PC-3 (cell line): Measurements from ENCODE around the gene CKMT1B. TPM values are rescaled to one million over a fixed set of nuclear protein-coding genes. Genes with fewer than 3 reads are reported as not detected.
A peak's percentile ranks its signal among the peaks of the same experiment; 100 is the strongest.
"Not testable (repeated sequence)": the region's sequence is repeated elsewhere in the genome, so short reads cannot be mapped to it uniquely, and the experiment has no call there.

Experiments
- ATAC-seq: fragments of 200-7000 bp; cut with Tn5 transposase; 2 replicates; pipeline ENCODE4 v1.9.1; 2020; ENCODE audit warnings: mild to moderate bottlenecking, moderate library complexity
- Bru-seq: library from RNA; stranded (reverse); fragments of 400-500 nt; gene quantifications from one replicate; lab custom pipeline; 2021; lab: Mats Ljungman, UMichigan
- BruChase-seq, 2 experiments: library from RNA; stranded (reverse); fragments of 400-500 nt; gene quantifications; one replicate each; lab custom pipeline; 2021; lab: Mats Ljungman, UMichigan
- BruUV-seq: library from RNA; stranded (reverse); fragments of 400-500 nt; replicated peaks from 2 replicates; lab custom pipeline; 2021; lab: Mats Ljungman, UMichigan
- CTCF ChIA-PET: fragments of 300-600 bp; sonication (Branson Sonifier 250); formaldehyde crosslinking; loops from one replicate; lab custom pipeline; 2022; ENCODE audit warnings: antibody characterized with exemption; lab: Charles Lee
- POLR2A ChIA-PET: fragments of 300-600 bp; sonication (Branson Sonifier 250); formaldehyde crosslinking; loops from one replicate; lab custom pipeline; 2022; ENCODE audit warnings: antibody characterized with exemption; ENCODE audit not compliant: unreplicated experiment; lab: Charles Lee
- DNase-seq: peaks from one replicate; pipeline ENCODE4 v3.0.0-alpha.2; 2015
- H2AFZ ChIP-seq: fragments of 300-600 bp; sonication (generic); 2 replicates; pipeline ENCODE4 v1.6.0; 2016; ENCODE audit warnings: antibody characterized with exemption, low read length
- H3F3A ChIP-seq: fragments of 300-600 bp; sonication (generic); one replicate; pipeline ENCODE4 v1.6.0; 2017; ENCODE audit warnings: antibody characterized with exemption, low read length, control low read depth, mild to moderate bottlenecking; ENCODE audit not compliant: unreplicated experiment
- H3K27ac ChIP-seq: fragments of 300-600 bp; sonication (generic); 2 replicates; pipeline ENCODE4 v1.5.1; 2016; ENCODE audit warnings: mild to moderate bottlenecking, low read length
- H3K27me3 ChIP-seq: fragments of 300-600 bp; sonication (generic); 2 replicates; pipeline ENCODE4 v1.6.1; 2016; ENCODE audit warnings: low read length, mixed read lengths
- H3K36me3 ChIP-seq: fragments of 300-600 bp; sonication (generic); 2 replicates; pipeline ENCODE4 v1.6.1; 2016; ENCODE audit warnings: low read depth, mixed run types, low read length, mixed read lengths
- H3K4me1 ChIP-seq: fragments of 300-600 bp; sonication (generic); 2 replicates; pipeline ENCODE4 v1.5.1; 2016; ENCODE audit warnings: low read length; ENCODE audit not compliant: insufficient read depth
- H3K4me2 ChIP-seq: fragments of 300-600 bp; sonication (generic); 2 replicates; pipeline ENCODE4 v1.6.0; 2016; ENCODE audit warnings: low read length
- H3K4me3 ChIP-seq: fragments of 300-600 bp; sonication (generic); 2 replicates; pipeline ENCODE4 v1.5.1; 2016; ENCODE audit warnings: mild to moderate bottlenecking, low read length, mixed read lengths
- H3K79me2 ChIP-seq: fragments of 300-600 bp; sonication (generic); 2 replicates; pipeline ENCODE4 v1.6.1; 2017; ENCODE audit warnings: low read length, mixed read lengths
- H3K9ac ChIP-seq: fragments of 300-600 bp; sonication (generic); 2 replicates; pipeline ENCODE4 v1.6.0; 2016; ENCODE audit warnings: mild to moderate bottlenecking, low read length
- H3K9me2 ChIP-seq: fragments of 300-600 bp; sonication (generic); replicated peaks from 2 replicates; pipeline ENCODE4 v1.6.1; 2016; ENCODE audit warnings: mixed run types, low read length, mixed read lengths
- H3K9me3 ChIP-seq: fragments of 300-600 bp; sonication (generic); 2 replicates; pipeline ENCODE4 v1.6.1; 2016; ENCODE audit warnings: low read length, mixed read lengths
- H4K20me1 ChIP-seq: fragments of 300-600 bp; sonication (generic); 2 replicates; pipeline ENCODE4 v1.6.1; 2016; ENCODE audit warnings: low read length, mixed read lengths
- EZH2 ChIP-seq: fragments of 300-600 bp; sonication (generic); IDR thresholded peaks from one replicate; pipeline ENCODE4 v1.6.1; 2017; ENCODE audit warnings: antibody characterized with exemption, mild to moderate bottlenecking, low read length; ENCODE audit not compliant: unreplicated experiment
- EZH2phosphoT487 ChIP-seq: fragments of 300-600 bp; sonication (generic); IDR thresholded peaks from 2 replicates; pipeline ENCODE4 v1.6.1; 2018; ENCODE audit warnings: mild to moderate bottlenecking, antibody characterized with exemption, low read length, borderline replicate concordance
- intact Hi-C: fragments of 100-400 bp; cut with micrococcal nuclease; formaldehyde crosslinking; loops from 2 replicates; pipeline ENCODE4 v1.9.0; 2023
- long read RNA-seq: library from polyadenylated mRNA; unstranded; transcript quantifications from one replicate; pipeline ENCODE4 v2.0.0, GENCODE V29; 2021; ENCODE audit not compliant: unreplicated experiment
- total RNA-seq: library from RNA; depleted of rRNA; stranded (reverse); fragments of >200 nt; gene quantifications from 2 replicates; pipeline ENCODE4 v1.2.3, GENCODE V29; 2014; rRNA removed
- TF ChIP-seq, protein P1 (sequence below): fragments of 300-600 bp; sonication (generic); conservative IDR thresholded peaks from 2 replicates; pipeline ENCODE4 v1.5.1; 2017; ENCODE audit warnings: antibody characterized with exemption, low read depth, mild to moderate bottlenecking, low read length

The CKMT1B gene
- total RNA-seq (6.1 and 8.7 TPM in 2 replicates), Bru-seq, nascent RNA (percentile 42 among the genes with signal in this experiment), BruChase-seq, experiment 1, labeled RNA remaining after a 6-hour chase (percentile 43 among the genes with signal in this experiment), BruChase-seq, experiment 2, labeled RNA remaining after a 2-hour chase (percentile 44 among the genes with signal in this experiment)
- long read RNA-seq, transcript CKMT1B-207 (9 exons, 1,747 nt) = major isoform, 10 of 19 reads
- long read RNA-seq, partial matches to known transcripts = 2 of 19 reads
- long read RNA-seq, other reads (novel, unspliced or antisense) = 6 of 19 reads

DNA sequence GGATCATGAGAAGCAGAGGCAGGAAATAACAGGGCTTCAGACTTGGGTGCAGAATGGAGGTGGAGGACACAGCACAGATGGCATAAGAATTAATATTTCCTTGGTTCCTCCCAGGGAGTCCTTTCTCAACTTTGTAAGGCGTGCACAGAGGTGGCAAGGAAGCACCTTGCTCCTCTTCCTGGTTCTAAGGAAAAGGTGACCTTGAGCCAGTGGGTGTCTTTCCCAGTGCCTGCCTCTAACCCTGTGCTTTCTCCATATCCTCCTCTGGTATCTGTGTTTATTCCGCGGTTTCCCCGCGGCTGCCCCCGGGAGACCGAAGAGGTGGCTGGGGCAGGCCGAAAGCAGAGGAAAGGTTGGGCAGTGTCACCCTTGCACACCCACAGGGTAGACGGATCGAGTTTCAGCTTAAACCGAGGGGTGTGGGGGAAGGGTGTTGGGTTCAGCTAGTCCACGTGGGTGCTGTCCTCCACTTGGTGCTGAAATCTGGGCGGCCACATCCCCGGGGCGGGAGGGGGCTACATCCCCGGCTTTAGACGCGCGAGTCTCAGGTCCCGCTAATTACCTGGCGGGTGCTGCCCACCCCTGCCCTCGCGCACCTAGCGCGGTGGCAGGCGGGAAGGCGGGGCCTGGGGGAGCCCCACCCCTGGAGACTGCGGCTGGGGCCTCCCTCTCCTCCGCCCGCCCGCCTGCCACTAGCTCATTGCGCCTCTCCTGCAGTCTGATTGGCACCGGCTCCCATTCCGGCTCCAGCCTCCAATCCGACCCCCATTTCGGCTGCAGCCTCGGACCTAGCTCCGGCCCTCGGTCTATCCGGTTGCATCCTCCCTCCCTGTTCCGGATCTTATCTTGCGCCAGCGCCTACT is at the start of gene CKMT1B:
CKMT1B (plus strand) TSS at position 700 of the 863 bp plus-strand sequence. CDS start 192 bp downstream, outside the sequence.
- H3K9me3 ChIP-seq, H3K9ac ChIP-seq, intact Hi-C loops, H3K4me3 ChIP-seq, H3K36me3 ChIP-seq, H3K4me1 ChIP-seq, H3F3A ChIP-seq, H3K9me2 ChIP-seq, H3K27me3 ChIP-seq, DNase-seq, POLR2A ChIA-PET, H3K4me2 ChIP-seq, H3K27ac ChIP-seq, H3K79me2 ChIP-seq, H2AFZ ChIP-seq, H4K20me1 ChIP-seq, CTCF ChIA-PET: not testable (repeated sequence)
- TSS peak; percentile 57 for BruUV-seq
- ATAC-seq = peak; percentile 57

DNA sequence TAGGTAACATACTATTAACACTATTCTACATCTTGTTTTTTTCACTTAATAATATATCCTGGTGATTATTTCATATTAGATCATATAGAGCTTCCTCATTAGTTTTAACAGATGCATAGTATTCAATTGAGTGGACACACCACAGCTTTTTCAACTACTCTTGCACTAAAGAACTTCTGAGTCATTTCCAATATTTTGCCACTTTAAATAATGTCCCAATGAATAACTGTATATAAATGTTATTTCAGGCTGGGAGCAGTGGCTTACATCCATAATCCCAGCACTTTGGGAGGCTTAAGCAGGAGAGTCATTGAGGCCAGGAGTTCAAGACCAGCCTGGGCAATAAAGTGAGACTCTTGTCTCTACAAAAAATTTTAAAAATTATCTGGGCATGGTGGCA is 49.6 kb upstream of the CKMT1B start:
- Histone ChIP-seq H2AFZ (no peak overlapping the region), H3K27ac (no peak overlapping the region), H3K9me3 (no peaks in the 10 kb centered on the region; the same call in 1 of the 2 replicates), H3K4me1 (no peaks in the 10 kb centered on the region), H3K4me2 (no peak overlapping the region), H3K27me3 (no peaks in the 10 kb centered on the region), H4K20me1 (no peaks in the 10 kb centered on the region), H3K9me2 (no peaks in the 10 kb centered on the region), H3K36me3 (peaks cover 7% of the 10 kb centered on the region), H3K4me3 (no peak overlapping the region), H3F3A (no peaks in the 10 kb centered on the region), H3K9ac (no peak overlapping the region), H3K79me2 (no peaks in the 10 kb centered on the region)
- TF ChIP-seq, protein P1, sequence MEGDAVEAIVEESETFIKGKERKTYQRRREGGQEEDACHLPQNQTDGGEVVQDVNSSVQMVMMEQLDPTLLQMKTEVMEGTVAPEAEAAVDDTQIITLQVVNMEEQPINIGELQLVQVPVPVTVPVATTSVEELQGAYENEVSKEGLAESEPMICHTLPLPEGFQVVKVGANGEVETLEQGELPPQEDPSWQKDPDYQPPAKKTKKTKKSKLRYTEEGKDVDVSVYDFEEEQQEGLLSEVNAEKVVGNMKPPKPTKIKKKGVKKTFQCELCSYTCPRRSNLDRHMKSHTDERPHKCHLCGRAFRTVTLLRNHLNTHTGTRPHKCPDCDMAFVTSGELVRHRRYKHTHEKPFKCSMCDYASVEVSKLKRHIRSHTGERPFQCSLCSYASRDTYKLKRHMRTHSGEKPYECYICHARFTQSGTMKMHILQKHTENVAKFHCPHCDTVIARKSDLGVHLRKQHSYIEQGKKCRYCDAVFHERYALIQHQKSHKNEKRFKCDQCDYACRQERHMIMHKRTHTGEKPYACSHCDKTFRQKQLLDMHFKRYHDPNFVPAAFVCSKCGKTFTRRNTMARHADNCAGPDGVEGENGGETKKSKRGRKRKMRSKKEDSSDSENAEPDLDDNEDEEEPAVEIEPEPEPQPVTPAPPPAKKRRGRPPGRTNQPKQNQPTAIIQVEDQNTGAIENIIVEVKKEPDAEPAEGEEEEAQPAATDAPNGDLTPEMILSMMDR = no peak
- no TSS peak for BruUV-seq
- ATAC-seq (no peak), DNase-seq (no peak)
- CTCF ChIA-PET = no interaction called here
- intact Hi-C loops = no loop called here
- POLR2A ChIA-PET = no interaction called here

DNA sequence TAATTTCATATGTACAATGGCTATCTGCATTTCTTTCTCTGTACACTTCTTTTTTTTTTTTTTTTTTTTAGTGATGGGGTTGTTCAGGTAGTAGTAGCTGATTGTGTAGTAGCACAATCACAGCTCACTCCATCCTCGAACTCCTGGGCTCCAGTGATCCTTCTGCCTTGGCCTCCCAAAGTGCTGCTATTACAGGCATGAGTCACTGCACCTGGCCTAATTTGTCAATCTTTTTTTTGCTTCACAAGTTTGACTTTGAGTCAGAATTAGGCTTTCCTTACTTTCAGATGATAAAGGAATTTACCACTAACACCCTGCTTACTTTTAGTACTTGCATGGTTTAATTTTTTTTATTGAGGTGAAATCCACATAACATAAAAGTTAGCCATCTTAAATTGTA is 48.4 kb upstream of the CKMT1B start:
- H3K4me1 ChIP-seq = no peaks in the 10 kb centered on the region
- H3K9me3 ChIP-seq = no peaks in the 10 kb centered on the region; the same call in 1 of the 2 replicates
- H4K20me1 ChIP-seq = no peaks in the 10 kb centered on the region
- no peak overlapping the region for H3K9ac ChIP-seq
- no peaks in the 10 kb centered on the region for H3K27me3 ChIP-seq
- H3F3A ChIP-seq = no peaks in the 10 kb centered on the region
- no peaks in the 10 kb centered on the region for H3K79me2 ChIP-seq
- intact Hi-C loops = no loop called here
- no peaks in the 10 kb centered on the region for H3K9me2 ChIP-seq
- ChIA-PET POLR2A (no interaction called here), CTCF (no interaction called here)
- peaks cover 7% of the 10 kb centered on the region for H3K36me3 ChIP-seq
- no TSS peak for BruUV-seq
- no peak for DNase-seq
- TF ChIP-seq, protein P1 = no peak
- no peak for TF ChIP-seq EZH2
- TF ChIP-seq EZH2phosphoT487 = no peak
- no peak overlapping the region for H3K27ac ChIP-seq
- ATAC-seq = no peak
- H3K4me3 ChIP-seq = no peak overlapping the region
- no peak overlapping the region for H3K4me2 ChIP-seq
- no peak overlapping the region for H2AFZ ChIP-seq
